GM19351 (cell line): ENCODE measurements around the gene RMI2.

Source experiments
- ATAC-seq: cut with Tn5 transposase; IDR thresholded peaks from one replicate; pipeline ENCODE4 v1.9.1; 2021; ENCODE audit warnings: mild to moderate bottlenecking, moderate library complexity; ENCODE audit not compliant: unreplicated experiment

RMI2 gene

DNA sequence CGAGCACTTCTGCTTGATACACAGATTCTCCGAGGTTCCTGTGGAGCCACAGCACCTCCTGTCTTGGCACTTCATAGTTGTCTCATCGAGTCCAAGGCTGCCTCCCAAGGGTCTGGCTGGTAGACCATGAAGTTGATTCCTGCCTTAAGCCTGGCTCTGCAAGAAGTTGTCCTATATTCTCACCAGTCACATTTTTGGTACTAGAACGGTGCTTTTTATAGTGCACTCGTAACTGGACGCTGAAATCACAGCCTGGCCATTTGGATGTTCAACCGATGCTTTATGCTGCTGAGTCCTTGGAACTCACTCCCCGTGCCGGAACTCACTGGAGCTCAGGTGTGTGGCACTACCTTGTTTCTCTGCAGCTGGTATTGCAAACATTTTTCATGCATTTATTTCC, 35.6 kb downstream of the RMI2 start:
- ATAC-seq = no peak

DNA sequence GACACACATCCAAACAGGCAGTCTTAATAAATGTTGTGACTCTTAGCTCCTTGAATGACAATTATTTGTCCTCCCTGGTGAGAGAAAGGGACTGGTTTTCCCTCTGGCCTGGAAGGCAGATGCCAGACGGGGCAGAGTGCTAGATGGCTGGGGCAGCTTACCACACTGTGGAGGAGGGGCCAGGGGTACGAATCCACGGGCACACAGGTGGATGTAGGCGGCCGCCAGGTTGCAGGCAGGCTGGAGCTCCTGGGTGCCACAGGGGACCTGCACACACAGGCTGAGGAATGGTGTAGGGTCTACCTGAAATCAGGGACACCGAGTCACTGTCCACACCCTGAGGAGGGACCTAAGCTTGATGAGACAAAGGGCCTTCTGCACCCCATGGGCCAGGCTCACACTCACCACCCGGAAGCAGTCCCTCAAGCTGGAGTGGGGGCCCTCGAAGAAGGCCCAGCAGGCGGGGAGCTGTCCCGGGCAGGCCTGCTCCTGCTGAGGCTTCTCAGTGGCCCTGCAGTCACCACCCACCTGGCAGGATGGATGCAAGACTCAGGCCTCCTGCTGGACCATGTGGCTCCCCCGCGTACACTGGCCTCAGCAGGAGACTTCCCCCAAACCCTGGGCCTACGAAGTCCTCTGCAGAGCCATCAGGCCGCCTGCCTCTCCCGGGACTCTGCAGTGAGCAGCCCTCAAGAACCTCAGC, 38.4 kb downstream of the RMI2 start:
- no peak for ATAC-seq

GRCh38 chr16:11384184-11384955, 39.1 kb downstream of the RMI2 start:
- ATAC-seq = no peak

DNA sequence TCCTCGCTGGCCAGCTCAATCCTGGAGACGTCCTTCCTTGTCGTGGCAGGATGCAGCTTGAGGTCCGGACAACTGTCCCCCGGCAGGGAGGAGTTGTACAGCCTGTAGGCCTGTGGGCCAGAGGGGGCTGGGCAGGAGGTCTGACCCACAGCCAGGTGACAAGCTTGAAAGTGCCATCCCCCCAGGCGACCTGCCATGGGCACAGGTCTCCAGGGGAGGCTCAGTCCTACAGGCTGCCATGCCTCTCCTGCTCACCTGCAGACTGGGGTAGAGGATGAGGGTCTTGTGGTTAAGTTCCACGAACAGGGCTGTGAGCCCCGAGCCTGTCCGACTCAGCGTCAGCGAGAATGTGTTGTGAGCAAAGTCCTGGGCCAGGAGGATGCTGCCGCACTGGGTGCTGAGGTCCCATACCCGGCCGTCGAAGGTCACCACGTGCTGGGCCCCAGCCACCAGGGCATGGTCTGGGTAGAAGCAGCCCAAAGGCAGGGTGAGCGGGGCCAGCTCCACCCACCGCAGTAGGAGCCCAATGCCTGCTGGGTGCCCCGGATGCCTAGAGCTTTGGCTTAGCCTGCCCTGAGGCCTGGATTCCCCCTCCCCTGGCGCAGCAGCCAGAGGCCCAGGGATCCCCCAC, 39.8 kb downstream of the RMI2 start:
- ATAC-seq = no peak

DNA sequence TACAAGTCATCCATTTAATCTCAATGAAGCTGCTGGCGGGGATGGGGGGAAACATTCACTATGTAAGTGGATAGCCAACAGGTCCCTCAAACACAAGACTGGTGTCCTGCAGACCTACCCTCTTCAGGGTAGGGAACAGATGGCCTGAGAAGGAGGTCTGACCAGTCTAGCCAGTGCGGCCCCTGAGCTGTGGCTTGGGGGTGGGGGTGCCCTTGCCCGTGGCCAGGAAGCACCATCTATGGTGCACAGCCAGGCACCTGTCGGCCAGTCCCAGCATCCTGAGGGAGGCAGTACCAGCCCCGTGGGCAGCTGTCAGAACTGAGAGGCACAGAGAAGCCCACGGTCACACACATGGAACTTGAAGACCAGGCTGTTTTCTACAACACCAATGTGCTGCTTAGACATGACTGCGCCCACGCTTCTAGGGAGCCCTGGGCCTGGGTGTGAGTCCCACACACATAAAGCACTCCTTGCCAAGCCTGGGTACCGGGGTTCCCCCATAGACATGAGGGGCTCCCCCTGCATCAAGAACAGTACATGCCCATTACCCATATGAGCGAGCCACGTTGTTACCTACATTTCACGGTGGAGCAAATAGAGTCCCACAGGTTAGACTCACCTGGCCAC, 40.9 kb downstream of the RMI2 start:
- no peak for ATAC-seq

DNA sequence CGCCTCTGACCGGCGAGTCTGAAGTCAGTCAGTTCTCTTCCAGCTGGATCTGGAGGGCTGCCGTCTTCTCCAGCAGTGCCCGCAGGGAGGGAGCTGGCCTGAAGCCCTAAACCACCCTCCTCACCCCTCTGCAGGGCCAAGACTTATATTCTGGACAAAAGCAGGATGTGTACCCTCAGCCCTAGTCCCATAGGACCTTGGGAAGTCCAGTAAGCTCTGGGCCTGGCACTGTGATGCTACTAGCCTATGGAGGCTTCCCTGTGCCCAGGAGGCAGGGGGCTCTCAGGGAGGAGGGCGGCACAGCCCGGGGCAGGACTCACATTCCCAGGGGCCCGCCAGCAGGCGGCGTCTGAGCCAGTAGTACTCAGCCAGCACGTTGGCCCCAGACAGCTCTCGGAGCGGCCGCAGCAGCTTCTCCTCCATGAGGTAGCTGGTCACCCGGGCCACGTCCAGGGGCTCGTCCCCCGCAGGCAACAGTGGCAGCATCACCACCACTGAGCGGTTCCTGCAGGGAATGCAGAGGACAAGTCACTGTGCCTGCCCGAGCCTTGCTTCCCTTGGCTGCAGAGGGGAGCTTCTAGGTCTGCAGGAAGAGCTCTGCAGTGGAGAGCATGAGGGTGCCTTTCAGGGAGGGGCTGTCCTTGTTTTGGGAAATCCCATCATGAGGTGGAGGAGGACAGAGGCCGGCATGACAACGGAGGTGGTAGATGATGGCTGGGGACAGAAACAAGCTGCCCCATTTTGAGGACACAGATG, 41.7 kb downstream of the RMI2 start:
- ATAC-seq = no peak

GRCh38 chr16:11389083-11389482, 43.8 kb downstream of the RMI2 start:
- ATAC-seq = no peak

GRCh38 chr16:11389631-11390565, 44.6 kb downstream of the RMI2 start:
- no peak for ATAC-seq

DNA sequence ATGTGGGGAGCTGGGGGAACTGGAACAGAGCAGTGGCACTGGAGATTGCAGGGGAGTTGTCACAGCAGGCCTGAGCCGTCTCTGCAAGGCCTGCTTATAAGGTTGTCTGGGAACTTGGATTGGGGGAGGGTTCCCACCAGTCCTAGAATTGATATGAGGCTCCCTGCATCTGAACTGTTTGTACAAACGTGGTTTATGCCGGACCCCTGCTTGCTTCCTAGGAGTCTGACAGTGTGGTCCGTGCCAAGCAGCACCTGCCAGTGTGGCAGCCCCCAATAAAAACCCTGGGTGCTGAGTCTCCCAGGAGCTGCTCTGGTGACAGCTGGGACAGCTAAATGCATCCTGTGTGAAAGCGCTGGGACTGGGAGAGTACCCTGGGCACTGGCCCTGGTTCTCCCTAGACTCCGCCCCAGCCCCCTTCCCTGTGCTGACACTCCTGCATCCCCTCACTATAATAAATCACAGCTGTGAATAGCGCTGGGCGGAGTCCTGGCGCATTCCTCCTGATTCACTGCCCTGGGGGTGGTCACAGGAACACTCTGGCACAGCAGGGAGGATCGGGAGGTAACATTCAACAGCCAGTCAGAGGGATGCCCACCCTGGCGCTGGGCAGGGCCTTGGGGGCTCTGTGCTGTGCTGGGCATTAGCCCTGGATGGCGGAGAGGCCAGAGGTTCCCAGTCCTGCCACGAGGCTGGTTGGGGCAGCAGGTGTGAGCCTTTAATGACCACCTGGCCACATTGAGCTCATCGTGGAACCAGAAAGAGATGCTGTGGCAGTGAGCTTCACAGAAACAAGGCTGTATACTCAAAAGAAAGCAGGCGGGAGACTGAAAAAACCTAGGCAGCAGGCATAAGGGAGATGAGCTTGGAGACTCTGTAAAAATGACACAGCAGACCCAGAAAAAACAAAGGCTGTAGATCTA, 45.6 kb downstream of the RMI2 start:
- no peak for ATAC-seq

DNA sequence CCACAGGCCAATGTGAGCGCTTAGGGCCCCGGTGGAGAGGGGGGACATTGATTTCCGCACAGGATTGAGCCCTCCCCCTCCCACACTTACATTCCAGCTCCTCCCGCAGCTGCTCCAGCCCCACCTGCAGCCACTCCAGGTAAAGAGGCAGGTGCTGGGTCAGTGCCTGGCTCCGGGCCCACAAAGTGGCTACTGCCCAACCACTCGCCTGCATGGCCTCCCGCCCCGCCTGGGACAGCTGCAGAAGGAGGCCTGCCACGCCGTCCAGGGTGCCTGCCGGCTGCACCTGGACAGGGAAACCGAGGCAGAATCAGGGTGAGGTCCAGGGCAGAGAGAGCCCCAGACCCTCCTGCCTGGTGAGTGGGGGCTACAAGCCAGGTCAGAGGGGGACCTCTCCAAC, 46.3 kb downstream of the RMI2 start:
- no peak for ATAC-seq

- no peak for ATAC-seq
These were observed 46.9 kb downstream of the RMI2 start for GRCh38 chr16:11392041-11392581.

- ATAC-seq = no peak
These were observed 48.1 kb downstream of the RMI2 start for GRCh38 chr16:11393366-11393765.

- ATAC-seq = no peak
These were observed 48.8 kb downstream of the RMI2 start for GRCh38 chr16:11393861-11394592.

DNA sequence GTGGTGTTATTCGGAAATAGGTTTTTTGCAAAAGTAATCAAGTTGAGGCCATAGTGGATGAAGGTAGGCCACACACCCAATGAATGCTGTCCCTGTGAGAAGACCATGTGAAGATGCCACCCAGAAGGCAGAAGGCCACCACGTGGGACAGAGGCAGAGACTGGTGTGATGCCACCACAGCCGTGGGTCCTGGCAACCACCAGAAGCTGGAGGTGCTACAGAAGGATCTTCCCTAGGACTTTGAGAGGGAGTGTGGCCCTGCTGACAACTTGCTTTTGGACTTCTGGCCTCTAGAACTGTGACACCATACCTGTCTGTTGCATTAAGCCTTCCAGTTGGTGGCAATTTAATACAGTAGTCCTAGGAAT, 49.3 kb downstream of the RMI2 start:
- no peak for ATAC-seq

- no peak for ATAC-seq
These were observed 50.0 kb downstream of the RMI2 start for GRCh38 chr16:11395008-11395948.

DNA sequence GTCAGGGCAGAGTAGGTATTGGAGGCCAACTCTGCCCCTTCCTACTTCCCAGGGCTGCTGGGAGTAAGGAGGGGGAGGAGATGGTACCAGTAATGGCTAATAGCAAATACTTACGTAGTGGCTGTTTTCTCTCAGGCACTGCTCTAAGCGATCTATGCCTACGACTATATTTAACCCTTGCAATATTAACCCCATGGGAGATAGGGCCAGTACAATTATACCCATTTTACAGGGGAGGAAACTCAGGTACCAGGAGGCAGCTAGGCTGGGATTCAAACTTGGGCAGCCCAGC, 50.6 kb downstream of the RMI2 start:
- no peak for ATAC-seq
